ENCODE results near the gene SLC7A9.

GRCh38 chr19:32842061-32842460 lies 27.5 kb downstream of the SLC7A9 start:
- TF ChIP-seq TEAD4 (CRISPR knock-in tag; IDR thresholded peaks at IDR 0.05), result no peak
- TF ChIP-seq, protein P1, sequence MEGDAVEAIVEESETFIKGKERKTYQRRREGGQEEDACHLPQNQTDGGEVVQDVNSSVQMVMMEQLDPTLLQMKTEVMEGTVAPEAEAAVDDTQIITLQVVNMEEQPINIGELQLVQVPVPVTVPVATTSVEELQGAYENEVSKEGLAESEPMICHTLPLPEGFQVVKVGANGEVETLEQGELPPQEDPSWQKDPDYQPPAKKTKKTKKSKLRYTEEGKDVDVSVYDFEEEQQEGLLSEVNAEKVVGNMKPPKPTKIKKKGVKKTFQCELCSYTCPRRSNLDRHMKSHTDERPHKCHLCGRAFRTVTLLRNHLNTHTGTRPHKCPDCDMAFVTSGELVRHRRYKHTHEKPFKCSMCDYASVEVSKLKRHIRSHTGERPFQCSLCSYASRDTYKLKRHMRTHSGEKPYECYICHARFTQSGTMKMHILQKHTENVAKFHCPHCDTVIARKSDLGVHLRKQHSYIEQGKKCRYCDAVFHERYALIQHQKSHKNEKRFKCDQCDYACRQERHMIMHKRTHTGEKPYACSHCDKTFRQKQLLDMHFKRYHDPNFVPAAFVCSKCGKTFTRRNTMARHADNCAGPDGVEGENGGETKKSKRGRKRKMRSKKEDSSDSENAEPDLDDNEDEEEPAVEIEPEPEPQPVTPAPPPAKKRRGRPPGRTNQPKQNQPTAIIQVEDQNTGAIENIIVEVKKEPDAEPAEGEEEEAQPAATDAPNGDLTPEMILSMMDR (IDR thresholded peaks at IDR 0.05), result no peak

All from WTC11 (cell line).